WTC11 (cell line): ENCODE results near the gene C11orf52. TPM values are rescaled to one million over a fixed set of nuclear protein-coding genes. Genes with fewer than 3 reads are reported as not detected.

Experiments
- ATAC-seq: fragments of 200-7000 bp; cut with Tn5 transposase; 2 replicates; pipeline ENCODE4 v1.10.0; 2021; ENCODE audit warnings: mild to moderate bottlenecking, moderate library complexity
- CTCF ChIA-PET: fragments of 300-600 bp; sonication (Branson Sonifier 250); formaldehyde crosslinking; loops from one replicate; lab custom pipeline; 2021; ENCODE audit warnings: antibody characterized with exemption; lab: Charles Lee
- POLR2A ChIA-PET: fragments of 350-600 bp; sonication (Branson Sonifier 250); formaldehyde crosslinking; loops from one replicate; lab custom pipeline; 2021; ENCODE audit warnings: antibody characterized with exemption; lab: Charles Lee
- DNase-seq: peaks from one replicate; pipeline ENCODE4 v3.0.0; 2021; ENCODE audit warnings: low spot score
- H3K27ac Mint-ChIP-seq: 2 replicates; pipeline ENCODE4 v1.8.0; 2021; ENCODE audit warnings: mixed read lengths
- H3K27me3 Mint-ChIP-seq: 2 replicates; pipeline ENCODE4 v1.8.0; 2021; ENCODE audit warnings: low read depth, mild to moderate bottlenecking, moderate library complexity, mixed read lengths
- H3K36me3 Mint-ChIP-seq: 2 replicates; pipeline ENCODE4 v1.8.0; 2021; ENCODE audit warnings: mixed read lengths
- H3K4me1 Mint-ChIP-seq: 2 replicates; pipeline ENCODE4 v1.8.0; 2022; ENCODE audit warnings: mixed read lengths
- H3K4me3 Mint-ChIP-seq: 2 replicates; pipeline ENCODE4 v1.8.0; 2021; ENCODE audit warnings: mild to moderate bottlenecking, moderate library complexity, mixed read lengths
- H3K9me3 Mint-ChIP-seq: 2 replicates; pipeline ENCODE4 v1.8.0; 2021; ENCODE audit warnings: mixed read lengths
- AFF4 ChIP-seq: sonication (generic); formaldehyde crosslinking; IDR thresholded peaks from 2 replicates; pipeline ENCODE4 v1.8.1; 2023; ENCODE audit warnings: mild to moderate bottlenecking, missing genetic modification reagents, borderline replicate concordance
- GRHL2 ChIP-seq: fragments of 250-450 bp; sonication (Bioruptor Pico); IDR thresholded peaks from 2 replicates; pipeline ENCODE4 v1.8.0; 2022; ENCODE audit warnings: mild to moderate bottlenecking, moderate library complexity; ENCODE audit not compliant: insufficient replicate concordance, severe bottlenecking
- MXD4 ChIP-seq: fragments of 250-450 bp; sonication (Bioruptor Pico); IDR thresholded peaks from 2 replicates; pipeline ENCODE4 v1.8.0; 2021; ENCODE audit warnings: mild to moderate bottlenecking, moderate library complexity, borderline replicate concordance
- MYBL2 ChIP-seq: sonication (generic); formaldehyde crosslinking; IDR thresholded peaks from 2 replicates; pipeline ENCODE4 v1.8.1; 2023; ENCODE audit warnings: mild to moderate bottlenecking, moderate library complexity, missing genetic modification reagents
- NR1H2 ChIP-seq: sonication (generic); formaldehyde crosslinking; IDR thresholded peaks from 2 replicates; pipeline ENCODE4 v1.9.0; 2021; ENCODE audit warnings: mild to moderate bottlenecking, moderate library complexity, missing genetic modification reagents
- OVOL2 ChIP-seq: fragments of 250-450 bp; sonication (Bioruptor Pico); IDR thresholded peaks from 2 replicates; pipeline ENCODE4 v1.9.0; 2021; ENCODE audit warnings: mild to moderate bottlenecking, borderline replicate concordance
- SMAD4 ChIP-seq: sonication (generic); formaldehyde crosslinking; IDR thresholded peaks from 2 replicates; pipeline ENCODE4 v1.8.0; 2022; ENCODE audit warnings: mild to moderate bottlenecking, missing genetic modification reagents
- SP1 ChIP-seq: sonication (generic); formaldehyde crosslinking; conservative IDR thresholded peaks from 2 replicates; pipeline ENCODE4 v1.8.1; 2022; ENCODE audit warnings: missing genetic modification reagents
- TEAD4 ChIP-seq: sonication (generic); formaldehyde crosslinking; IDR thresholded peaks from 2 replicates; pipeline ENCODE4 v1.8.0; 2022; ENCODE audit warnings: mild to moderate bottlenecking, missing genetic modification reagents
- ZNF138 ChIP-seq: sonication (generic); formaldehyde crosslinking; conservative IDR thresholded peaks from 2 replicates; pipeline ENCODE4 v1.8.1; 2022; ENCODE audit warnings: mild to moderate bottlenecking, moderate library complexity, missing genetic modification reagents
- ZNF396 ChIP-seq: fragments of 250-450 bp; sonication (Bioruptor Pico); IDR thresholded peaks from 2 replicates; pipeline ENCODE4 v1.8.0; 2021; ENCODE audit warnings: mild to moderate bottlenecking, moderate library complexity, borderline replicate concordance
- total RNA-seq: library from RNA; stranded (reverse); gene quantifications from 3 replicates; pipeline ENCODE4 v1.2.3, GENCODE V29; 2021
- TF ChIP-seq, protein P1 (sequence below): sonication (generic); formaldehyde crosslinking; IDR thresholded peaks from 2 replicates; pipeline ENCODE4 v1.8.1; 2022; ENCODE audit warnings: missing genetic modification reagents, borderline replicate concordance
- TF ChIP-seq, protein P2 (sequence below): sonication (generic); formaldehyde crosslinking; IDR thresholded peaks from 2 replicates; pipeline ENCODE4 v1.8.1; 2022; ENCODE audit warnings: low read depth, mild to moderate bottlenecking, moderate library complexity, missing genetic modification reagents, borderline replicate concordance
- TF ChIP-seq, protein P3 (sequence below): sonication (generic); formaldehyde crosslinking; IDR thresholded peaks from 2 replicates; pipeline ENCODE4 v1.8.0; 2023; ENCODE audit warnings: missing genetic modification reagents, mild to moderate bottlenecking, borderline replicate concordance
- TF ChIP-seq, protein P4 (sequence below): sonication (generic); formaldehyde crosslinking; IDR thresholded peaks from 2 replicates; pipeline ENCODE4 v1.8.1; 2023; ENCODE audit warnings: mild to moderate bottlenecking, missing genetic modification reagents

C11orf52 gene
- total RNA-seq, 1 experiment from 2014 or later, result 2.1 TPM

GRCh38 chr11:111946499-111946898 is 27.8 kb downstream of the C11orf52 start (continued):
- TF ChIP-seq OVOL2 (CRISPR knock-in tag) (no peak), SP1 (CRISPR knock-in tag) (no peak)
- TF ChIP-seq, protein P1, sequence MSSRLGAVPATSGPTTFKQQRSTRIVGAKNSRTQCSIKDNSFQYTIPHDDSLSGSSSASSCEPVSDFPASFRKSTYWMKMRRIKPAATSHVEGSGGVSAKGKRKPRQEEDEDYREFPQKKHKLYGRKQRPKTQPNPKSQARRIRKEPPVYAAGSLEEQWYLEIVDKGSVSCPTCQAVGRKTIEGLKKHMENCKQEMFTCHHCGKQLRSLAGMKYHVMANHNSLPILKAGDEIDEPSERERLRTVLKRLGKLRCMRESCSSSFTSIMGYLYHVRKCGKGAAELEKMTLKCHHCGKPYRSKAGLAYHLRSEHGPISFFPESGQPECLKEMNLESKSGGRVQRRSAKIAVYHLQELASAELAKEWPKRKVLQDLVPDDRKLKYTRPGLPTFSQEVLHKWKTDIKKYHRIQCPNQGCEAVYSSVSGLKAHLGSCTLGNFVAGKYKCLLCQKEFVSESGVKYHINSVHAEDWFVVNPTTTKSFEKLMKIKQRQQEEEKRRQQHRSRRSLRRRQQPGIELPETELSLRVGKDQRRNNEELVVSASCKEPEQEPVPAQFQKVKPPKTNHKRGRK, result no peak

DNA sequence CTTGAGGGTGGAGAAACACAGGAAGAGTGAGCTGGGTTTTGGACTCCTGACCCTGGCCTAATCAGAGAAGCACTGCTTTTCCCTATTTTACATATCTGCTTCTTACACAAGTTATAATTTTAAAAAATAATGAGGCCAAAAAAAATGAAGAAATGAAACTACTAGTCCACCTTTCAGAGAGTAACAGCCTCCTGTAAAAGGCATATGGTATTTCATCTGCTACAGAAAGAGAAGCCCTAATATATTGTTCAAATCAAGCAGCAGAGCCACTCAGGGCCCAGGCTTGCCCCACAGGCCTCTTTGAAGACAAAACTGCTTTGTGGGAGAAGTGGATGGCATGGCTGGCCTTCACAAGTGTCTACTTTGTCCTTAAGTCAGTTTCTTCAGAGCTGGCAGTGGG is 28.4 kb downstream of the C11orf52 start:
- POLR2A ChIA-PET, result no interaction called here
- peaks cover 13% of the 10 kb centered on the region; the same call in 1 of the 2 replicates for H3K36me3 Mint-ChIP-seq
- H3K27me3 Mint-ChIP-seq, result no peaks in the 10 kb centered on the region; the same call in 1 of the 2 replicates
- H3K9me3 Mint-ChIP-seq, result peaks cover 8% of the 10 kb centered on the region; the same call in 1 of the 2 replicates
- CTCF ChIA-PET, result interaction anchor here (1.0 kb wide), 1 partner anchor 35 kb away, joined by 3 read pairs; no protein-coding TSS in a partner anchor
- ATAC-seq, result no peak
- no peak overlapping the region for H3K4me3 Mint-ChIP-seq
- DNase-seq, result no peak
- H3K27ac Mint-ChIP-seq, result no peak overlapping the region
- H3K4me1 Mint-ChIP-seq, result peaks cover 19% of the 10 kb centered on the region
- TF ChIP-seq TEAD4 (no peak), AFF4 (no peak), SMAD4 (CRISPR knock-in tag) (no peak), MXD4 (CRISPR knock-in tag) (no peak), ZNF396 (CRISPR knock-in tag) (no peak), SP1 (CRISPR knock-in tag) (no peak), OVOL2 (CRISPR knock-in tag) (no peak), GRHL2 (CRISPR knock-in tag) (no peak), NR1H2 (CRISPR knock-in tag) (no peak), ZNF138 (CRISPR knock-in tag) (no peak), MYBL2 (no peak)
- TF ChIP-seq, protein P1, result no peak
- TF ChIP-seq, protein P2, sequence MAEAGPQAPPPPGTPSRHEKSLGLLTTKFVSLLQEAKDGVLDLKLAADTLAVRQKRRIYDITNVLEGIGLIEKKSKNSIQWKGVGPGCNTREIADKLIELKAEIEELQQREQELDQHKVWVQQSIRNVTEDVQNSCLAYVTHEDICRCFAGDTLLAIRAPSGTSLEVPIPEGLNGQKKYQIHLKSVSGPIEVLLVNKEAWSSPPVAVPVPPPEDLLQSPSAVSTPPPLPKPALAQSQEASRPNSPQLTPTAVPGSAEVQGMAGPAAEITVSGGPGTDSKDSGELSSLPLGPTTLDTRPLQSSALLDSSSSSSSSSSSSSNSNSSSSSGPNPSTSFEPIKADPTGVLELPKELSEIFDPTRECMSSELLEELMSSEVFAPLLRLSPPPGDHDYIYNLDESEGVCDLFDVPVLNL, result no peak
- TF ChIP-seq, protein P3, sequence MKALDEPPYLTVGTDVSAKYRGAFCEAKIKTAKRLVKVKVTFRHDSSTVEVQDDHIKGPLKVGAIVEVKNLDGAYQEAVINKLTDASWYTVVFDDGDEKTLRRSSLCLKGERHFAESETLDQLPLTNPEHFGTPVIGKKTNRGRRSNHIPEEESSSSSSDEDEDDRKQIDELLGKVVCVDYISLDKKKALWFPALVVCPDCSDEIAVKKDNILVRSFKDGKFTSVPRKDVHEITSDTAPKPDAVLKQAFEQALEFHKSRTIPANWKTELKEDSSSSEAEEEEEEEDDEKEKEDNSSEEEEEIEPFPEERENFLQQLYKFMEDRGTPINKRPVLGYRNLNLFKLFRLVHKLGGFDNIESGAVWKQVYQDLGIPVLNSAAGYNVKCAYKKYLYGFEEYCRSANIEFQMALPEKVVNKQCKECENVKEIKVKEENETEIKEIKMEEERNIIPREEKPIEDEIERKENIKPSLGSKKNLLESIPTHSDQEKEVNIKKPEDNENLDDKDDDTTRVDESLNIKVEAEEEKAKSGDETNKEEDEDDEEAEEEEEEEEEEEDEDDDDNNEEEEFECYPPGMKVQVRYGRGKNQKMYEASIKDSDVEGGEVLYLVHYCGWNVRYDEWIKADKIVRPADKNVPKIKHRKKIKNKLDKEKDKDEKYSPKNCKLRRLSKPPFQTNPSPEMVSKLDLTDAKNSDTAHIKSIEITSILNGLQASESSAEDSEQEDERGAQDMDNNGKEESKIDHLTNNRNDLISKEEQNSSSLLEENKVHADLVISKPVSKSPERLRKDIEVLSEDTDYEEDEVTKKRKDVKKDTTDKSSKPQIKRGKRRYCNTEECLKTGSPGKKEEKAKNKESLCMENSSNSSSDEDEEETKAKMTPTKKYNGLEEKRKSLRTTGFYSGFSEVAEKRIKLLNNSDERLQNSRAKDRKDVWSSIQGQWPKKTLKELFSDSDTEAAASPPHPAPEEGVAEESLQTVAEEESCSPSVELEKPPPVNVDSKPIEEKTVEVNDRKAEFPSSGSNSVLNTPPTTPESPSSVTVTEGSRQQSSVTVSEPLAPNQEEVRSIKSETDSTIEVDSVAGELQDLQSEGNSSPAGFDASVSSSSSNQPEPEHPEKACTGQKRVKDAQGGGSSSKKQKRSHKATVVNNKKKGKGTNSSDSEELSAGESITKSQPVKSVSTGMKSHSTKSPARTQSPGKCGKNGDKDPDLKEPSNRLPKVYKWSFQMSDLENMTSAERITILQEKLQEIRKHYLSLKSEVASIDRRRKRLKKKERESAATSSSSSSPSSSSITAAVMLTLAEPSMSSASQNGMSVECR (CRISPR knock-in tag), result no peak
- TF ChIP-seq, protein P4, sequence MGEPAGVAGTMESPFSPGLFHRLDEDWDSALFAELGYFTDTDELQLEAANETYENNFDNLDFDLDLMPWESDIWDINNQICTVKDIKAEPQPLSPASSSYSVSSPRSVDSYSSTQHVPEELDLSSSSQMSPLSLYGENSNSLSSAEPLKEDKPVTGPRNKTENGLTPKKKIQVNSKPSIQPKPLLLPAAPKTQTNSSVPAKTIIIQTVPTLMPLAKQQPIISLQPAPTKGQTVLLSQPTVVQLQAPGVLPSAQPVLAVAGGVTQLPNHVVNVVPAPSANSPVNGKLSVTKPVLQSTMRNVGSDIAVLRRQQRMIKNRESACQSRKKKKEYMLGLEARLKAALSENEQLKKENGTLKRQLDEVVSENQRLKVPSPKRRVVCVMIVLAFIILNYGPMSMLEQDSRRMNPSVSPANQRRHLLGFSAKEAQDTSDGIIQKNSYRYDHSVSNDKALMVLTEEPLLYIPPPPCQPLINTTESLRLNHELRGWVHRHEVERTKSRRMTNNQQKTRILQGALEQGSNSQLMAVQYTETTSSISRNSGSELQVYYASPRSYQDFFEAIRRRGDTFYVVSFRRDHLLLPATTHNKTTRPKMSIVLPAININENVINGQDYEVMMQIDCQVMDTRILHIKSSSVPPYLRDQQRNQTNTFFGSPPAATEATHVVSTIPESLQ (CRISPR knock-in tag), result no peak
